ENCODE data around the gene ZNF593OS. TPM values are rescaled to one million over a fixed set of nuclear protein-coding genes. Genes with fewer than 3 reads are reported as not detected.
A peak's percentile ranks its signal among the peaks of the same experiment; 100 is the strongest.

ZNF593OS gene
- total and polyA plus RNA-seq, 10 of the 15 experiments (the other 5 are each of a cell fraction or from before 2014, with no cell fraction given), result 0.16 to 1.7 (median 0.59) TPM; not detected in 6

DNA sequence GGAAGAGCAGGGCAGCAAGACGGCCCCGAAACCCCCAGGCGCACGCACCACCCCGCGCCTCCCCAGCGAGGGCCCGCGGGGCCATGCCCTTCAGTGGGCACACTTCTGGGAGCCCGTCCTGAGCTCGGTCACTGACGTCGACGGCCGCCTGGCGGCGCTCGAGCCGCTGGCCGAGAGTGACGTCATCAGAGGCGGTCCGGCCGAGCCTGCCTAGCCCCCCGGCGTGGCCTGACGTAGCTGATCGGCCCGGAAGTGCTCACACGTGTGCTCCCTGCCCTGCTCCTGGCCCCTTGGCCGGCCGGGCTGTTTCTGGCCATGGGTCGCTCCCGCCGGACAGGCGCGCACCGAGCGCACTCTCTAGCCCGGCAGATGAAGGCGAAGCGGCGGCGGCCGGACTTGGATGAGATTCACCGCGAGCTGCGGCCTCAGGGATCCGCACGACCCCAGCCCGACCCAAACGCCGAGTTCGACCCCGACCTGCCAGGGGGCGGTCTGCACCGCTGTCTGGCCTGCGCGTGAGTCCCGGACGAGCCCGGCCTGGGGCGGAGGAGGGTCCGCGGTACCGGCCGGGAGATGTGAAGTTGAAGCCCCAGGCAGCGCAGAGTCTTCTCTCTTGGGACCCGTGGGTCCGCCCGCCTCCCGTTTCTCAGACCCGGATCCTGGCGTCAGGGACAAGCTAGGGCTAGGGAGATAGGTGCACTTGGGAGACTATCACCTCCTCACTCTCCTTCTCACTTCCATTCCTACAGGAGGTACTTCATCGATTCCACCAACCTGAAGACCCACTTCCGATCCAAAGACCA lies 1.8 kb downstream of the ZNF593OS start, which contains the start of gene ZNF593 (continued):
- TF ChIP-seq KAT2A (conservative IDR thresholded peaks at IDR 0.05; ENCODE audit: control insufficient read depth, low read depth, low read length), result no peak
- peak; percentile 93 for TF ChIP-seq SMARCA5 (IDR thresholded peaks at IDR 0.05)
- TF ChIP-seq TARDBP (IDR thresholded peaks at IDR 0.05; ENCODE audit: borderline replicate concordance), result peak; percentile 31; the same call in 1 of the 2 replicates
- TF ChIP-seq EP300 (IDR thresholded peaks at IDR 0.05; ENCODE audit: borderline replicate concordance in 1 of 2, control insufficient read depth in 1 of 2, low read depth in 2 of 2, low read length in 2 of 2), result no peak
- TF ChIP-seq POLR2AphosphoS2 (IDR thresholded peaks at IDR 0.05; ENCODE audit: low read depth, low read length), result 0 out of 2 replicates have a peak, but pooled peaks have one; percentile 66
- TF ChIP-seq NFYA (IDR thresholded peaks at IDR 0.05; ENCODE audit: borderline replicate concordance, low read depth, low read length), result no peak
- TF ChIP-seq ETV6 (conservative IDR thresholded peaks at IDR 0.05 in 1 of 2, IDR thresholded peaks at IDR 0.05 in 1 of 2; ENCODE audit: borderline replicate concordance in 1 of 2, low read depth in 1 of 2), result no peak
- peak; percentile 36; the same call in 1 of the 2 replicates for TF ChIP-seq RAD21 (IDR thresholded peaks at IDR 0.05; ENCODE audit: insufficient read depth, low read depth, low read length)
- peak; percentile 63; the same call in 1 of the 2 replicates for TF ChIP-seq ZNF207 (IDR thresholded peaks at IDR 0.05; ENCODE audit: borderline replicate concordance)
- no peak; the same call in 1 of the 2 replicates for TF ChIP-seq PML (IDR thresholded peaks at IDR 0.05; ENCODE audit: low read length)
- TF ChIP-seq ZSCAN29 (IDR thresholded peaks at IDR 0.05), result no peak
- peak; percentile 57; the same call in 1 of the 2 replicates for TF ChIP-seq BACH1 (IDR thresholded peaks at IDR 0.05; ENCODE audit: borderline replicate concordance)
- TF ChIP-seq, protein P1, sequence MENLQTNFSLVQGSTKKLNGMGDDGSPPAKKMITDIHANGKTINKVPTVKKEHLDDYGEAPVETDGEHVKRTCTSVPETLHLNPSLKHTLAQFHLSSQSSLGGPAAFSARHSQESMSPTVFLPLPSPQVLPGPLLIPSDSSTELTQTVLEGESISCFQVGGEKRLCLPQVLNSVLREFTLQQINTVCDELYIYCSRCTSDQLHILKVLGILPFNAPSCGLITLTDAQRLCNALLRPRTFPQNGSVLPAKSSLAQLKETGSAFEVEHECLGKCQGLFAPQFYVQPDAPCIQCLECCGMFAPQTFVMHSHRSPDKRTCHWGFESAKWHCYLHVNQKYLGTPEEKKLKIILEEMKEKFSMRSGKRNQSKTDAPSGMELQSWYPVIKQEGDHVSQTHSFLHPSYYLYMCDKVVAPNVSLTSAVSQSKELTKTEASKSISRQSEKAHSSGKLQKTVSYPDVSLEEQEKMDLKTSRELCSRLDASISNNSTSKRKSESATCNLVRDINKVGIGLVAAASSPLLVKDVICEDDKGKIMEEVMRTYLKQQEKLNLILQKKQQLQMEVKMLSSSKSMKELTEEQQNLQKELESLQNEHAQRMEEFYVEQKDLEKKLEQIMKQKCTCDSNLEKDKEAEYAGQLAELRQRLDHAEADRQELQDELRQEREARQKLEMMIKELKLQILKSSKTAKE (IDR thresholded peaks at IDR 0.05; ENCODE audit: low read depth, poor library complexity, severe bottlenecking), result no peak
- TF ChIP-seq SMC3 (IDR thresholded peaks at IDR 0.05; ENCODE audit: borderline replicate concordance, low read length), result peak; percentile 78
- no peak for TF ChIP-seq BCL11A (IDR thresholded peaks at IDR 0.05; ENCODE audit: low read depth, low read length)
- no peak for TF ChIP-seq NFIC (IDR thresholded peaks at IDR 0.05; ENCODE audit: low read depth, low read length)
- TF ChIP-seq STAT3 (IDR thresholded peaks at IDR 0.05; ENCODE audit: low read depth, low read length), result no peak
- peak; percentile 82; the same call in 1 of the 2 replicates for TF ChIP-seq RFX5 (IDR thresholded peaks at IDR 0.05; ENCODE audit: low read depth, low read length)
- TF ChIP-seq, protein P2, sequence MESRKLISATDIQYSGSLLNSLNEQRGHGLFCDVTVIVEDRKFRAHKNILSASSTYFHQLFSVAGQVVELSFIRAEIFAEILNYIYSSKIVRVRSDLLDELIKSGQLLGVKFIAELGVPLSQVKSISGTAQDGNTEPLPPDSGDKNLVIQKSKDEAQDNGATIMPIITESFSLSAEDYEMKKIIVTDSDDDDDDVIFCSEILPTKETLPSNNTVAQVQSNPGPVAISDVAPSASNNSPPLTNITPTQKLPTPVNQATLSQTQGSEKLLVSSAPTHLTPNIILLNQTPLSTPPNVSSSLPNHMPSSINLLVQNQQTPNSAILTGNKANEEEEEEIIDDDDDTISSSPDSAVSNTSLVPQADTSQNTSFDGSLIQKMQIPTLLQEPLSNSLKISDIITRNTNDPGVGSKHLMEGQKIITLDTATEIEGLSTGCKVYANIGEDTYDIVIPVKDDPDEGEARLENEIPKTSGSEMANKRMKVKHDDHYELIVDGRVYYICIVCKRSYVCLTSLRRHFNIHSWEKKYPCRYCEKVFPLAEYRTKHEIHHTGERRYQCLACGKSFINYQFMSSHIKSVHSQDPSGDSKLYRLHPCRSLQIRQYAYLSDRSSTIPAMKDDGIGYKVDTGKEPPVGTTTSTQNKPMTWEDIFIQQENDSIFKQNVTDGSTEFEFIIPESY (IDR thresholded peaks at IDR 0.05), result no peak
- peak; percentile 70 for TF ChIP-seq SP1 (IDR thresholded peaks at IDR 0.05; ENCODE audit: low read depth, low read length)
- peak; percentile 80; the same call in 1 of the 2 replicates for TF ChIP-seq POLR2AphosphoS5 (IDR thresholded peaks at IDR 0.05; ENCODE audit: low read length)
- TF ChIP-seq, protein P3, sequence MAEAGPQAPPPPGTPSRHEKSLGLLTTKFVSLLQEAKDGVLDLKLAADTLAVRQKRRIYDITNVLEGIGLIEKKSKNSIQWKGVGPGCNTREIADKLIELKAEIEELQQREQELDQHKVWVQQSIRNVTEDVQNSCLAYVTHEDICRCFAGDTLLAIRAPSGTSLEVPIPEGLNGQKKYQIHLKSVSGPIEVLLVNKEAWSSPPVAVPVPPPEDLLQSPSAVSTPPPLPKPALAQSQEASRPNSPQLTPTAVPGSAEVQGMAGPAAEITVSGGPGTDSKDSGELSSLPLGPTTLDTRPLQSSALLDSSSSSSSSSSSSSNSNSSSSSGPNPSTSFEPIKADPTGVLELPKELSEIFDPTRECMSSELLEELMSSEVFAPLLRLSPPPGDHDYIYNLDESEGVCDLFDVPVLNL (IDR thresholded peaks at IDR 0.05; ENCODE audit: low read depth, low read length), result no peak
- TF ChIP-seq YBX1 (IDR thresholded peaks at IDR 0.05), result no peak
- TF ChIP-seq RELA (IDR thresholded peaks at IDR 0.05; ENCODE audit: borderline replicate concordance, partially characterized antibody), result peak; percentile 49
- TF ChIP-seq ZBED1 (IDR thresholded peaks at IDR 0.05; ENCODE audit: borderline replicate concordance), result no peak
- peak; percentile 92 for TF ChIP-seq POLR2A (IDR thresholded peaks at IDR 0.05; ENCODE audit: low read depth, low read length)

All from GM12878 (cell line).